Skin of body (tissue), 2 donors: ENCODE data around the gene RFTN1. TPM values are rescaled to one million over a fixed set of nuclear protein-coding genes. Genes with fewer than 3 reads are reported as not detected.
A peak's percentile ranks its signal among the peaks of the same experiment; 100 is the strongest.

Source experiments
- DNase-seq: peaks from one replicate; lab custom pipeline; 2025; lab: John Stamatoyannopoulos, UW
- total RNA-seq: library from RNA; depleted of rRNA; stranded (reverse); fragments of >200 nt; gene quantifications from one replicate; pipeline ENCODE4 v1.2.3, GENCODE V29; 2014

RFTN1 gene
- total RNA-seq, 1 donor from 2014 or later = 25.3 TPM

GRCh38 chr3:16411441-16411840, 102.1 kb downstream of the RFTN1 start:
- no peak for DNase-seq

- no peak for DNase-seq
Measured at GRCh38 chr3:16410659-16411058, 102.8 kb downstream of the RFTN1 start.

GRCh38 chr3:16409032-16409431, 104.5 kb downstream of the RFTN1 start:
- DNase-seq = no peak

GRCh38 chr3:16407366-16407765, 106.1 kb downstream of the RFTN1 start:
- no peak for DNase-seq

GRCh38 chr3:16406579-16406978, 106.9 kb downstream of the RFTN1 start:
- no peak for DNase-seq

GRCh38 chr3:16406166-16406565, 107.3 kb downstream of the RFTN1 start:
- DNase-seq = no peak

- DNase-seq = no peak
Measured at GRCh38 chr3:16404349-16404895, 109.1 kb downstream of the RFTN1 start.

GRCh38 chr3:16402451-16402850, 111.0 kb downstream of the RFTN1 start:
- no peak for DNase-seq

GRCh38 chr3:16401273-16401672, 112.2 kb downstream of the RFTN1 start:
- no peak for DNase-seq

GRCh38 chr3:16400106-16400931, 113.2 kb downstream of the RFTN1 start:
- DNase-seq = no peak

GRCh38 chr3:16399473-16399872, 114.0 kb downstream of the RFTN1 start:
- DNase-seq = no peak

- DNase-seq = no peak
Measured at GRCh38 chr3:16398648-16399047, 114.9 kb downstream of the RFTN1 start.

GRCh38 chr3:16396202-16396601, 117.3 kb downstream of the RFTN1 start:
- no peak for DNase-seq

GRCh38 chr3:16395212-16395611, 118.3 kb downstream of the RFTN1 start:
- DNase-seq = no peak

- DNase-seq = no peak
Measured at GRCh38 chr3:16394639-16395038, 118.9 kb downstream of the RFTN1 start.

- DNase-seq = peak; percentile 52
Measured at GRCh38 chr3:16392717-16393116, 120.8 kb downstream of the RFTN1 start.

- no peak for DNase-seq
Measured at GRCh38 chr3:16392065-16392464, 121.4 kb downstream of the RFTN1 start.

GRCh38 chr3:16390581-16390980, 122.9 kb downstream of the RFTN1 start:
- no peak for DNase-seq

- peak; percentile 96 for DNase-seq
Measured at GRCh38 chr3:16388850-16389441, 124.6 kb downstream of the RFTN1 start.

GRCh38 chr3:16386561-16386960, 126.9 kb downstream of the RFTN1 start:
- no peak for DNase-seq

GRCh38 chr3:16385151-16385550, 128.3 kb downstream of the RFTN1 start:
- DNase-seq = no peak

GRCh38 chr3:16383864-16384263, 129.6 kb downstream of the RFTN1 start:
- no peak for DNase-seq

GRCh38 chr3:16382845-16383244, 130.7 kb downstream of the RFTN1 start:
- DNase-seq = no peak
